SJSA1 (cell line): Measurements from ENCODE around the gene VMO1. TPM values are rescaled to one million over a fixed set of nuclear protein-coding genes. Genes with fewer than 3 reads are reported as not detected.

ENCODE experiments used
- DNase-seq, 2 experiments: peaks; one replicate each; pipeline ENCODE4 v3.0.0-alpha.2; 2015 to 2020; ENCODE audit warnings: low spot score in 2 of 2, low read depth in 1 of 2
- H3K27ac ChIP-seq: fragments of 250-450 bp; sonication (Bioruptor Pico); 2 replicates; pipeline ENCODE4 v1.5.1; 2020; ENCODE audit warnings: mild to moderate bottlenecking, moderate library complexity
- H3K27me3 ChIP-seq: fragments of 250-450 bp; sonication (Bioruptor Pico); replicated peaks from 2 replicates; pipeline ENCODE4 v1.5.1; 2020; ENCODE audit warnings: mild to moderate bottlenecking, moderate library complexity
- H3K36me3 ChIP-seq: fragments of 250-450 bp; sonication (Bioruptor Pico); 2 replicates; pipeline ENCODE4 v1.5.1; 2020; ENCODE audit warnings: mild to moderate bottlenecking
- H3K4me1 ChIP-seq: fragments of 250-450 bp; sonication (Bioruptor Pico); replicated peaks from 2 replicates; pipeline ENCODE4 v1.6.1; 2021; ENCODE audit warnings: mild to moderate bottlenecking
- H3K4me3 ChIP-seq: fragments of 250-450 bp; sonication (Bioruptor Pico); 2 replicates; pipeline ENCODE4 v1.5.1; 2020; ENCODE audit warnings: mild to moderate bottlenecking
- H3K9me3 ChIP-seq: fragments of 250-450 bp; sonication (Bioruptor Pico); replicated peaks from 2 replicates; pipeline ENCODE4 v1.5.1; 2020; ENCODE audit warnings: mild to moderate bottlenecking
- total RNA-seq: library from RNA; depleted of rRNA; stranded (reverse); fragments of >200 nt; shearing (Covaris generic); gene quantifications from 2 replicates; pipeline ENCODE4 v1.2.3, GENCODE V29; 2014; rRNA removed

The VMO1 gene
- total RNA-seq, 1 experiment from 2014 or later, result not detected

DNA sequence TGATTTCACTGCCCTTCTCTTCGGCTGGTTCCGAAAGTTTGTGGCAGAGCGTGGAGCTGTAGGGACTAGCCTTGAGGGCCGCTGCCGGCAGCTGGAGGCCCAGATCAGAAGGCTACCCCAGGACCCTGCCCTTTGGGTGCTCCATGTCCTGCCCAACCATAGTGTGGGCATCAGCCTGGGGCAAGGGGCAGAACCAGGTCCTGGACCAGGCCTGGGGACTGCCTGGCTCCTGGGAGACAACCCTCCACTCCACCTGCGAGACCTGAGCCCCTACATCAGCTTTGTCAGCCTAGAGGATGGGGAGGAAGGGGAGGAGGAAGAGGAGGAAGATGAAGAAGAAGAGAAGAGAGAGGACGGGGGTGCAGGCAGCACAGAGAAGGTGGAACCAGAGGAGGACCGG, 45.6 kb downstream of the VMO1 start:
- H3K27me3 ChIP-seq, result peaks cover 29% of the 10 kb centered on the region
- DNase-seq, result no peak
- no peak overlapping the region for H3K27ac ChIP-seq

DNA sequence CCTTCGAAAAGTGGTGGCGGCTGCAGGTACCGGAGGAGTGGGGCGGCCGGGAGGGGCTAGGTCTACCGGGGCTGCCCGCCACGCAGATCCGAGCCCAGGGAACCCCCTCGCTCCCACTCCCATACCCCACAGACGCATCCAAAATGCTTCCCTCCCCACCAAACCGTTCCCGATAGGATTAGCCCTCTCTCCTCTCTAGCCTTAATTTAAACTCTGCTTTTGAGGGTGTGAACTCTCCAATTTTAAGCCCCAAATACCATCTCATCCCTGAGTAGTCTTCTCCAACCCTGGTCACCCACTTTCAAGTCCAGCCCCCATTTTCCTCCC, 46.2 kb downstream of the VMO1 start:
- DNase-seq, result no peak
- Histone ChIP-seq H3K4me1 (peaks cover 14% of the 10 kb centered on the region), H3K4me3 (peak overlapping the region; percentile 69), H3K36me3 (0 out of 2 replicates have a peak, but pooled peaks cover 3% of the 10 kb centered on the region), H3K27me3 (peaks cover 29% of the 10 kb centered on the region), H3K27ac (no peak overlapping the region), H3K9me3 (peaks cover 3% of the 10 kb centered on the region; the same call in 1 of the 2 replicates)

More for the DNA sequence above, 45.6 kb downstream of the VMO1 start:
- peaks cover 3% of the 10 kb centered on the region; the same call in 1 of the 2 replicates for H3K9me3 ChIP-seq
- 0 out of 2 replicates have a peak, but pooled peaks cover 3% of the 10 kb centered on the region for H3K36me3 ChIP-seq
- no peak overlapping the region for H3K4me3 ChIP-seq
- peaks cover 14% of the 10 kb centered on the region for H3K4me1 ChIP-seq

DNA sequence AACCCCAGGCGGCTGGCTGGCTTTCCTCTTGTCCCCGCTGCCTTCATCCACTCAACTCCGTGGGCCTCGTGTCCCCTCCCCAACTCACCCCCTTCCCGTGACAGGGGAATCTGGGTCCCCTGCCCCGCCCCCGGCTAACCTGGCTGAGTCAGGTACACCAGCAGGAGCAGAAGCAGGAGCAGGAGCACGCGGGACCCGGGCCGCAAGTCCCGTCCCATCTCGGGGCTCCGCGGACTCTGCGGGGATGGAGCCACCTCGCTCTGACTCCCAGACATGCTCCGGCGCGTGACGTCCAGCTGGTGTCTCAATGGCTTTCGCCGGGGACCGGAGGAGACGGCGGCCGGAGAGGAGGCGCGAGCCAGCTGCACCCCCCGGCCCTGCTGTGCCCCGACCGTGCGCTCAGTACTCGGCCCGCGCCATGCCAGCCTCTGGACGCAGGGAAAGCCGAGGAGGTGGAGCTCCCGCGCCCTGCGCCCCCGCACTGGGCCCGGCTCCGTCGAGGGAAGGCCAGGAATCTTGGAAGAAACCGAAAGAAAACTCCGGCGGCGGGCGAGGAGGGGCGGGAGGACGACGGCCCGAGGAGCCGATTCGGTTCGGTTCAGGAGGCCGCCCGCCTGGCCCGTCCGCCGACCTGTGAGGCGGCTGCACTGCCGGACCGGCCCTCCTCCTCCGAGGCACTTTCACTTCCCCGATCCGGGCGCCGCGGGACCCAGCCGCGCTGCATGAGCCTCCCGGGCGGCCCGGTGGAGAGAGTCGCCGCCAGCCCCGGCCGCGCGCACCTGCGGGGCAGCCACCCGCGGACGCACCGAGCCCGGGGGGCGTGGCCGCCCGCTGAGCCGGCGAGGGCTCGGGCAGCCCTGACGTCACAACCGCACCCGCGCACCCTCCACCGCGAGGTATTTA, 46.8 kb downstream of the VMO1 start, which contains the start of the genes CXCL16 and ZMYND15:
Gene CXCL16 (minus strand): TSS at position 807 of the 903 bp plus-strand sequence. CDS start 589 bp downstream, at position 218.
Gene ZMYND15 (plus strand): TSS at position 712 of the 903 bp plus-strand sequence. CDS start 716 bp downstream, outside the sequence.
- Histone ChIP-seq H3K27ac (no peak within 1 kb of the TSS), H3K36me3 (0 out of 2 replicates have a peak, but pooled peaks cover 3% of the 10 kb centered on the region), H3K9me3 (peaks cover 3% of the 10 kb centered on the region; the same call in 1 of the 2 replicates), H3K4me1 (peaks cover 14% of the 10 kb centered on the region), H3K4me3 (peak within 1 kb of the TSS; percentile 69), H3K27me3 (peaks cover 29% of the 10 kb centered on the region)
- DNase-seq, result peak in 1 of 2 experiments; percentile 39

DNA sequence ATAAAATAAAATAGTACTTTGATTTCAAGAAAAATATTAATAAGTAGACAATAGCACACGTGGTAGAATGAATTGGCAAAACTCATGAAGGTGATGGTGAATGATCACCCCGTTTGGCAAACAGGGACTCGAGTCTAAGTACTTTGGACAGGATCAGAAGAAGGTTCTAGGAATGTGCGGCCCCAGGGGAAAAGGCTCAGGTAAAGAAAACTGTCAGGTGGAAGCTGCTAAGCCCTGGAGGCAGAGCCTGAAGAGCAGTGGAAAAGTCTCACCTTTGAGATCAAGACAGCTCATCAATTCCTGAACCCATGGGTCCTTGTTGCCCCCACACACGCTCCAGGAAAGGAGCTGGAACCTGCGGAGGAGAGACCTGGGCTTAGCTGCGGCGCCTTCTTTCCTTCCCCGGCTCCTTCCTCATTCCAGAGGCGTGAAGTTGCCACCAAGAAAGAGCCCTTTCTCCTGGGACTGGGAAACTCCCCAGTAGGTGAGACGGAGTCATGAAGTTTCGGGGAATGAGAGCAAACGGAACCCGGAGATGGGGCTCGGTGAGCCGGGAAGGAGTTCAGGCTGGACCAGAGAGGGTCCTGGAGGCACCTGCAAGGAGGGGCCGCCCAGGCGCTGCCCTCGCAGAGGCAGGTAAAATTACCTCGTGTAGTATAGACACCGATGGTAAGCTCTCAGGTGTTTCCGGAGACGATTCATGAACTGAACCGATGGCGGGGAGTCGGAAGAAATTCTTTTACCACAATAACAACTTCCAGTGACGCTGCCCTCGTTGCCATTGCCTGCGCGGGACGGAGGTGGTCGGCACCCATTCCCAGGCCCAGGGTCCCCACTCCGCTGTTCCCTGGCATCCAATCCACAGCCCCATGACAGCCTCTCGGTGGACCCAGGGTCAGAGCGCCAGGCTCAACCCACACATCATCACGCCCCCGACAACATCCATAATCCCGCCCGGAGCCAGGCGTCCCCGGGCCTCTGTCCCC, 47.7 kb downstream of the VMO1 start:
- Histone ChIP-seq H3K4me3 (peak overlapping the region; percentile 69), H3K9me3 (peaks cover 3% of the 10 kb centered on the region; the same call in 1 of the 2 replicates), H3K27ac (no peak overlapping the region), H3K36me3 (0 out of 2 replicates have a peak, but pooled peaks cover 3% of the 10 kb centered on the region), H3K27me3 (peaks cover 29% of the 10 kb centered on the region), H3K4me1 (peaks cover 14% of the 10 kb centered on the region)
- no peak for DNase-seq

DNA sequence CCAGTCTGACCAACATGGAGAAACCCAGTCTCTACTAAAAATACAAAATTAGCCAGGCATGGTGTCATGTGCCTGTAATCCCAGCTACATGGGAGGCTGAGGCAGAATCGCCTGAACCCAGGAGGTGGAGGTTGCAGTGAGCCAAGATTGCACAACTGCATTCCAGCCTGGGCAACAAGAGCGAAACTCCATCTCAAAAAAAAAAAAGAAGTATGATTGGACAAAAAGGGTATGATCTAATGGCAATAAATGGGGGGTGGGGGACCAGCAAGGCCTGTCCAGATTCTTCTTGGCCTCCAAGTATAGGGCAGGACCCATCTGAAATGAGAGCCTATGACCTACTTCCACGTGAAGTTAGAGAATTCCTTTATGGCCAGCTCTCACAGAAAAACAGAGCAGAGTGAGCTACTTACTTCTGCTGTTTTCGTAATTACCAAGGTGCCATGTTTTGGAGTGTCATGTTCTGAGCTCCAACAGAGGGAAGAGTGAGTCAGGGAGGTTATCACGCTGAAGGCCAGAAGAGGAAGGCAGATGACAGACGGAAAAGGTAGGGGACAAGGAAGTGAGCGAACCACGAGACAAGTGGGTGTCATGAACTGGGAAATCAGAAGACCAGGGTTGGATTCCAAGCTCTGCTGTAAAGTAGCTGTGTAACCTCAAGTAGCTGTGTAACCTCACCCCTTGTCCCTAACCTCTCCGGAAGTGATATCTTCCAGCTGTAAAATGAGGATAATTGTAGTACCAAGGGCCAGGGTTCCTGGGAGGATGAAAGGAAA, 50.1 kb downstream of the VMO1 start:
- Histone ChIP-seq H3K9me3 (peaks cover 3% of the 10 kb centered on the region; the same call in 1 of the 2 replicates), H3K4me1 (peaks cover 20% of the 10 kb centered on the region), H3K27me3 (peaks cover 29% of the 10 kb centered on the region), H3K27ac (no peak overlapping the region), H3K4me3 (no peak overlapping the region), H3K36me3 (0 out of 2 replicates have a peak, but pooled peaks cover 3% of the 10 kb centered on the region)
- DNase-seq, result no peak

Other genes starting within 250 kb of the VMO1 start
- 43.4 and 46.6 TPM in 2 replicates for gene MYBBP1A, start 231.0 kb downstream of the VMO1 start, total RNA-seq
- not detected in 2 replicates for gene GGT6, start 225.8 kb downstream of the VMO1 start, total RNA-seq
- not detected in 2 replicates for gene SMTNL2, start 201.8 kb downstream of the VMO1 start, total RNA-seq
- not detected in 2 replicates for gene ALOX15, start 144.7 kb downstream of the VMO1 start, total RNA-seq
- gene PELP1, start 82.2 kb downstream of the VMO1 start, total RNA-seq, result 18.1 and 28.7 TPM in 2 replicates
- gene ARRB2, start 75.7 kb downstream of the VMO1 start, total RNA-seq, result 2.6 and 8.2 TPM in 2 replicates
- gene MED11, start 54.9 kb downstream of the VMO1 start, total RNA-seq, result 16.7 and 26.9 TPM in 2 replicates
- not detected in 2 replicates for gene ZMYND15, start 46.5 kb downstream of the VMO1 start, total RNA-seq
- not detected in 2 replicates for gene CXCL16, start 46.4 kb downstream of the VMO1 start, total RNA-seq
- not detected in 2 replicates for gene TM4SF5, start 14.5 kb downstream of the VMO1 start, total RNA-seq
- not detected in 2 replicates for gene GLTPD2, start 2.6 kb upstream of the VMO1 start, total RNA-seq
- gene PSMB6, start 9.8 kb upstream of the VMO1 start, total RNA-seq, result 197 and 257 TPM in 2 replicates
- gene PLD2, start 20.8 kb upstream of the VMO1 start, total RNA-seq, result 7.6 and 16.8 TPM in 2 replicates
- gene MINK1, start 47.0 kb upstream of the VMO1 start, total RNA-seq, result 10.0 and 20.0 TPM in 2 replicates
- gene C17orf107, start 113.2 kb upstream of the VMO1 start, total RNA-seq, result 0.18 TPM in 1 of 2 replicates, not detected in the other
- 0.29 TPM in 1 of 2 replicates, not detected in the other for gene CHRNE, start 116.7 kb upstream of the VMO1 start, total RNA-seq
- gene GP1BA, start 145.9 kb upstream of the VMO1 start, total RNA-seq, result not detected in 2 replicates
- gene SLC25A11, start 153.7 kb upstream of the VMO1 start, total RNA-seq, result 67.6 and 68.4 TPM in 2 replicates
- gene RNF167, start 153.9 kb upstream of the VMO1 start, total RNA-seq, result 4.2 and 13.0 TPM in 2 replicates
- gene PFN1, start 162.2 kb upstream of the VMO1 start, total RNA-seq, result 1,207 and 1,337 TPM in 2 replicates
- gene ENO3, start 164.8 kb upstream of the VMO1 start, total RNA-seq, result 5.2 and 6.6 TPM in 2 replicates
- gene SPAG7, start 181.5 kb upstream of the VMO1 start, total RNA-seq, result 63.5 and 71.4 TPM in 2 replicates
- gene CAMTA2, start 201.3 kb upstream of the VMO1 start, total RNA-seq, result 6.3 and 19.7 TPM in 2 replicates
- gene INCA1, start 211.2 kb upstream of the VMO1 start, total RNA-seq, result 1.1 and 2.7 TPM in 2 replicates
- gene KIF1C, start 211.6 kb upstream of the VMO1 start, total RNA-seq, result 72.3 and 102 TPM in 2 replicates
- gene SLC52A1, start 249.1 kb upstream of the VMO1 start, total RNA-seq, result not detected in 2 replicates